DMS79 treated with DMSO at 0.1 percent for 48 hours (cell line): ENCODE results near the gene BIRC2.

Source experiments
- DNase-seq: peaks from one replicate; lab custom pipeline; 2025; lab: John Stamatoyannopoulos, UW

BIRC2 gene

DNA sequence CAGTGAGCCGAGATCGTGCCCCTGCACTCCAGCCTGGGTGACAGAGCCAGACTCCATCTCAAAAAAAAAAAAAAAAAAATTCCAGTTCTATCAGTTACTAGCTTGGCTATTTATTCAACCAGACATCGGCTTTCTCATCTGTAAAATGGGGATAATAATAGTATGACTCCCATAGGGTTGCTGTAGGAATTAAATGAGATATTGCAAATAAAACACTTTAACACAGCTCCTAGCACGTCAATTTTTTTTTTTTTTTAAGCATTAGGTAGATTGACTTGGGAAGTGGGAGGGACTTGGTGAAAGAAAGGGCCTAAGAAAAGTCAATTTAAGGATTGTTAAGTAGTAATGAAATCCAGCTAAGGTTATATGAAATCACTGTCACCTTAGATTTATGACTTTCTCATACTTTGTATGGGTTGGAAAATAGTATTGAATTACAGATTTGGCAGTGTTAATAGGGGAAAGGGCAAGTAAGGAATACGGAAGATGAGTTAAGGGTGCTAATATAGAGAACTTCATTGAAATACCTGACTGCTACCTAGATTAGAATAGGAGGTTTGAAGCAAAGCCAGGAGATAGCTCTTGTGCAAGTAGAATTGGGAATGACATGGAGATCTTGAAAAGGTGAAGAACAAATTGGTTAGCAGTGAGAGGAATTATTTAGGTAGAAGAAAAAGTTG lies 28.8 kb downstream of the BIRC2 start:
- DNase-seq = no peak

GRCh38 chr11:102377891-102378290 lies 30.9 kb downstream of the BIRC2 start:
- no peak for DNase-seq

DNA sequence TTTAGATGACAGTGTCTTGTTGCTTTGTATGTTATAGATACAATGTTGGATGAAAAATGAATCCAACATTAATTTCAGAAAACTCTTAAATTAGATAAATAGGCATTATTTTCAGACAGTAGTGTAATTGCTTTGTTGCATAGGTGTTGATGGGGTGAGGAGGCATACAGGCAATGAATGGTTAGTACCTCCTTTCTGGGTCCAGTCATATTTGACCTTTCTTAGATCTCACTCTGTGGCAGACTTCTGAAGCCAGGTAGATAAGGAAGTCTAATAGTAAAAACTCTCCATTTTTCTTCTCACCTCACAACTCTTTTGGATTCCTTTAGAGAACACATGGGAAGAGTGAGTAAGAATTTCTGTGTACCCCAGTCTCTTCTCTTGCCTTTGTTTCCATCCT lies 31.8 kb downstream of the BIRC2 start:
- DNase-seq = no peak

DNA sequence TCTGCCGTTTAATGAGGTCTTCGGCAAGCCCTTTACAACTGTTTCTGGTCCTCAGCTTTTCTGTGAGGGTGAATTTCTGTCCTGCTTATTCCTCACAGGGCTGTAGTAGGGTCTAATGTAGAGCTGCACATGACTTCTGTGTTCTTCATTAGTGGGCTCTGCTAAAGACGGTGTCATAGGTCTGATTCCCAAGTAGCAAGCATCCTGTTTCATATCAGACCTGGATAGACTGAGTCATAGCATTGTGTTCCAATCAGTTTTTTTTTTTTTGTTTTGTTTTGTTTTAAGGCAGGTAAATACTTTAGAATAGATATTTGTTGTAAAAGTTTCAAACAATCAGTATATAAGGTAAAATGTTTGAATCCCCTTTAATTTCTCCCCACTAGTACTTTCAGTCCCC lies 35.4 kb downstream of the BIRC2 start:
- no peak for DNase-seq

DNA sequence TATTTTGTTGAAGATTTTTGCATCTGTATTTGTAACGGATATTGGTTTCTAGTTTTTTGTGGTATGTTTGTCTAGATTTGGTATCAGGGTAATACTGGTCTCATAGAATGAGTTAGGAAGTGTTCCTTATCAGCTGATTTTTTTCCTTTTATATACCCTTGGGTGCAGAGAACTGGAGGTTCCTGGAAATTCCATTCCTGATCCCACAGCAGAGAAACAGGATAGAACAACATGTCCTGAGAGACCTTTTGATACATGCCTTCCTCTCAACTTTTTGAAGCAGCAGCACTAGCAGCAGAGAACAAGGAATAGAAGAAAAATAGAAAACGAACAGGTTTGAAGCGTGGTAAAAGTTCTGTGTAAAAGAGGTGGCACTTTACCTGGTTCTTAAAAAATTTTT lies 36.8 kb downstream of the BIRC2 start:
- no peak for DNase-seq

DNA sequence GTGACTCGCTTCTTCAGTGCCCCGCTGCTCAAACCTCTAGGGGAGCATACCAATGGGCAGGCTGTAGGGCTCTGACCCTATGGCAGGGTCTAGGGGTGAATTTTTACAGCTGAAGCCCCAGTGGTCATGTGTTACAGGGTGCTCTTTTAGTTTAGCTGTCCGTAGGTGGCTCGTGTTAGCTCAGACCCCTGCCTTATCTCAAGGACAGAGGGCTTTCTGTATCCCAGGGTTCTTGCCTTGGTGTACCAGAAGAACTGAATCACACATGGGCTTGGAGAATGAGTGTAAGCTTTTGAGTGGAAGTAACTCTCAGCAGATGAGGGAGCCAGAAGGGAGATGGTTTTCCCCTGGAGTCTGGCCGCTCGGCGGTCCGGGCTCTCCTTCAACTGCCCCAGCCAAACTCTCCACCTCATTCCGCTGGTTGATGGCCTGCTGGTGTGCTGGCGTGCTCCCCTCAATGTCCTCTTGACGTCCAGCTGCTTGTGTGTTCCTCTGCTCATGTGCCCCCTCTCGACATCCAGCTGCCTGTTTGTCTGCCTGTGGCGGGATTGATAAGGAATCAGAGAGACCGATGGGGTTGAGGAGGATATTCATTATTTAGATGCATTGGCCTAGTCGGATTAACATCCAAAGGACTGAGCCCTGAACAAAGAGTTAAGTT lies 37.5 kb downstream of the BIRC2 start:
- DNase-seq = no peak

DNA sequence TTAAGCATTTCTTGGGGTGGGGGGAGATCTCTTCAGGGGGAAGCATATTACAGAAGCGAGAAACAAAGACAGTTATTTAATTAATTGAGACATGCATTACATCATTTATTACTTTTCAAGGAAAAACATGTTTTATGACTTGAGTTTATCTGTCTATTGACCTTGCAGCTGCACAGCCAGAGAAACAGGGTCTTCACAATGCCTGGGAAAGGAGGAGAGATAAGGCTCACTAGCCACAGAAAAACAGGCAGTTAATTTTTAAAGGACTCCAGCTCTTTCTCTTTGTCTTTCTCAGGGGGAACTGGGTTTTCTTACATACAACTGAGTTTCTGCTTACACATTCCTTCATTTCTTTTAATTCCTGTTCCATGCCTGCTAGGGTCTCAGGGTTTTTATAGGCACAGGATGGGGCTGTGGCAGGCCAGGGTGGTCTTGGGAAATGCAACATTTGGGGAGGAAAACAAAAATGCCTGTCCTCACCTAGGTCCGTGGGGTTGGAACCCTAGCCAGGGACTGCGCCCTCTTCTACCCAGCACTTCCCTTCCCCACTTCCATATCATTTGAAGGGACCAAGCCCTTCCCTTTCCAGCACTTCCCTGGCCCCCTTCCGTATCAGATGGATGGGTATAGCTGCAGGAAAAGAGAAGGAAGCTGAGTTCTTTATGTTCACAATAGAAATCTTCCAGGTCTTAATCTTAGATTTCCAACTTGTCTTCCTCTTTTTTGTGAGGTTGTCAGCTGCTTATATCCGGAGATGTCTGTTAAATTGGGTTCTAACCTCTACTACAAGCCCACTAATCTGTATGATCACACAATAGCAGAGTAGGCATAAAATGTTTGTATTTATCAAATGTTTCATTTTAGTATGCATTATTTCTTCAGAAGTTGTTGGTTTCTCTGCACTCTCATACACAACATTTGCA lies 38.3 kb downstream of the BIRC2 start:
- no peak for DNase-seq

GRCh38 chr11:102386136-102386734 lies 39.2 kb downstream of the BIRC2 start:
- DNase-seq = no peak

DNA sequence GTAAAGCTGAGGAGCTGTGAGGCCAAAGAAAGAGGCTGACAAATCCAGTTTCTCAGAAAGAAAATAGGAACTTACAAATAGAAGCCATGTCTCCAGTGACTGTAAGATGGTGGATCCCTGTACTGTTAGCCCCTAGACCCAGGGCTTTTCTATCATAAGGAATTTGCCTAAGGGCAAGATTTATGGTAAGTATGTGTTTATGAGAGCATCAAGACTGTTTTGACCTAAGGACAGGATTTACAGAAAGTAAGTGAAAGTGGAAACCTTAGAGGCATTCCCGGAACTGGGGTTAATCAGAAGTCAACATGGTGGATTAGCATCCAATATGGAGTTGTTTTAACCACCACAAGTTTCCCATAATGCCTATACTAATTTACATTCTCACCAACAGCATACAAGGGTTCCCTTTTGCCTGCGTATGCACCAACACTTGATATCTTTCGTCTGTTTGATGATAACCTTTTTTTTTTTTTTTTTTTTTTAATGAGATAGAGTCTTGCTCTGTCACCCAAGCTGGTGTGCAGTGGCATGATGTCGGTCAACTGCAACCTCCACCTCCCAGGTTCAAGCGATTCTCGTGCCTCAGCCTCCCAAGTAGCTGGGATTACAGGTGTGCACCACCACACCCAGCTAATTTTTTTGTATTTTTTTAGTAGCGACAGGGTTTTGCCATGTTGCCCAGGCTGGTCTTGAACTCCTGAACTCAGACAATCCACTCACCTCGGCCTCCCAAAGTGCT lies 40.2 kb downstream of the BIRC2 start:
- DNase-seq = no peak

DNA sequence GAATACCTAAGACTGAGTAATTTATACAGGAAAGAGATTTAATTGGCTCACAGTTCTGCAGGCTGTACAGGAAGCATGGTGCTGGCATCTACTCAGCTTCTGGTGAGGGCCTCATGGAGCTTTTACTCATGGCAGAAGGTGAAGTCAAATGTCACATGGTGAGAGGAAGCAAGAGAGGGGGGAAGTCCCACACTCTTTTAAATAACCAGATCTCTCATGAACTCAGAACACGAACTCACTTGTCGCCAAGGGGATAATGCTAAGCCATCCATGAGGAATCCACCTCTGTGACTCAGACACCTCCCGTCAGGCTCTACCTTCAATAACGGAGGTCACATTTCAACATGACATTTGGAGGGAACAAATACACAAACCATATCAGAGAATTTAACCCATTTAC lies 42.2 kb downstream of the BIRC2 start:
- no peak for DNase-seq

GRCh38 chr11:102390667-102391465 lies 43.9 kb downstream of the BIRC2 start:
- no peak for DNase-seq

- DNase-seq = no peak
Observed at GRCh38 chr11:102391549-102392237, 44.7 kb downstream of the BIRC2 start.

DNA sequence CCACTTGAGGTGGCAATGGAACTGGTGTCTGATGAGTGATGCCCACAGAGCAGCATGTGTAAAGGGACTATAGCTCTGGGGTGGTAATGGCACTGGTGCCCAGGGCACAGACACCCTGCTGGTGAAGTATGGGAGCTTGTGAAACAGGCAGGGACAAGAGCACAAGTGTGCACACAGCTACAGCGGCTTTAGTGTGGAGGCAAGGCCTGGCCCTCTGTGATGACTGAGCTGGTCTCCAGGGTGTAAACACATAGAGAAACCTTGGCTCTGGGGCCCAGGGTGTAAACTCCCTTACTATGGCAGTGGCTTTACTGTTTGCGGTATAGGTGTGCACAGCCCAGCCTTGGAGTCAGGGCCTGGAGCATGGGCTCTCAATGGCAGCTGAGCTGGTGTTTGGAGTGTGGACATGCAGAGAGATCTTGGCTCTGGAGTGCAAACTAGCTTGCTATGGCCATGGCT lies 46.3 kb downstream of the BIRC2 start:
- no peak for DNase-seq

DNA sequence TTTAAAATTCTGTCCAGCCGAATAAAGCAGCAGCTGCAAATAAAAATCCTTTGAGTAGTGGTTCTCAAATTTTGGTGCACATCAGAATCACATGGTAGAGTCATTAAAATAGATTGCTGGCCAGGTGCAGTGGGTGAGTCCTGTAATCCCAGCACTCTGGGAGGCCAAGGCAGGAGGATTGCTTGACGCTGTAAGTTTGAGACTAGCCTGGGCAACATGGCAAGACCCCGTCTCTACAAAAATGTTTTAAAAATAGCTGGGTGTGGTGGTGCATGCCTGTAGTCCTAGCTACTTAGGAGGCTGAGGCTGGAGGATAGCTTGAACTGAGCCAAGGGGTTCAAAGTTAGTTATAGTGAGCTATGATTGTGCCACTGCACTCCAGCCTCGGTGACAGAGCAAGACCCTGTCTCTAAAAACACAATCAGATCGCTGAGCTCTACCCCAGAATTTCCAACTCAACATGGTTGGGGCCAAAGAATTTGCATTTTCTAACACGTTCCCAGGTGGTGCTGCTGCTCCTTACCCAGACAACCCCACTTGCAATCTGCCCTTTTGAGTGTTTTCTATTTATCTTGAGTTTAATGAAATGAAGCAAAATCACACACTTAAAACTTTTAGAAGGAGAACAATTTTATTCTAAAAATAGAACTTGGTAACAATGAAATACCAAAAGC lies 48.8 kb downstream of the BIRC2 start:
- no peak for DNase-seq

- no peak for DNase-seq
Observed at GRCh38 chr11:102396708-102397563, 49.9 kb downstream of the BIRC2 start.

DNA sequence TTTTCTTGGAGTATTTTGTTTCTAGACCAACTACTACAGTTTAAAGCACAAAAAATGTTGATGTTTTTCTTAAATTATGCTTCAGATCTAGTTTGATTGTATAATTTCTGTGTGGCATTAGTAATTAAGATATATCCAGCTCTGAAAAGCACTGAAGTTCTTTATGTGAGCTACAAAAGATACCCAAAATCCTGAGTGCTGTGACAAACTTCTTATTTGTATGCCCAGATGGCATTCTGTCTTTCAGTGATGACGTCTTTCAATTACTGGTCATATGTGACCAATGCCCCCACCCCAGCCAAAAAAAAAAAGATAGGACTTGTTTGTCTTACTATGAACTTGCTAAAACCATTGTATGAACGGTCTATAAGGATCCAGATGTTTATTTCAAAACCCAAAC lies 51.3 kb downstream of the BIRC2 start:
- DNase-seq = no peak

- no peak for DNase-seq
Observed at GRCh38 chr11:102399189-102399588, 52.2 kb downstream of the BIRC2 start.

DNA sequence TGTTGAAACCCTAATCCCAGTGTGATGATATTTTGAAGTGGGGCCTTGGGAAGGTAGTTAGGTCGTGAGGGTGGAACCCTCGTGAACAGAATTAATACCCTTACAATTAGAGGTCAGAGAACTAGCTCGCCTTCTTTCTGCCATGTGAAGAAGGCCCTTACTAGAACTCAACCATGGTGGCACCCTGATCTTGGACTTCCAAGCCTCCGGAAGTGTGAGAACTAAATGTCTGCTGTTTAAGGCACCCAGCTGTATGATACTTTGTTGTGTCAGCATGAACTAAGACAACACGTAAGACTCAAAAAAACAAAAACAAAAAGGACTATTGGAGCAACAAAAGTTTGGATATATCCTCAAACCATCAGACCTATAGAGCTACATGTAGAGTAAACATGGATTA lies 53.6 kb downstream of the BIRC2 start:
- DNase-seq = no peak

- DNase-seq = no peak
Observed at GRCh38 chr11:102401905-102402304, 54.9 kb downstream of the BIRC2 start.
